ENCODE results near the gene FBXL13. TPM values are rescaled to one million over a fixed set of nuclear protein-coding genes. Genes with fewer than 3 reads are reported as not detected.

FBXL13 gene
- polyA plus RNA-seq, 1 experiment = 0.95 TPM

DNA sequence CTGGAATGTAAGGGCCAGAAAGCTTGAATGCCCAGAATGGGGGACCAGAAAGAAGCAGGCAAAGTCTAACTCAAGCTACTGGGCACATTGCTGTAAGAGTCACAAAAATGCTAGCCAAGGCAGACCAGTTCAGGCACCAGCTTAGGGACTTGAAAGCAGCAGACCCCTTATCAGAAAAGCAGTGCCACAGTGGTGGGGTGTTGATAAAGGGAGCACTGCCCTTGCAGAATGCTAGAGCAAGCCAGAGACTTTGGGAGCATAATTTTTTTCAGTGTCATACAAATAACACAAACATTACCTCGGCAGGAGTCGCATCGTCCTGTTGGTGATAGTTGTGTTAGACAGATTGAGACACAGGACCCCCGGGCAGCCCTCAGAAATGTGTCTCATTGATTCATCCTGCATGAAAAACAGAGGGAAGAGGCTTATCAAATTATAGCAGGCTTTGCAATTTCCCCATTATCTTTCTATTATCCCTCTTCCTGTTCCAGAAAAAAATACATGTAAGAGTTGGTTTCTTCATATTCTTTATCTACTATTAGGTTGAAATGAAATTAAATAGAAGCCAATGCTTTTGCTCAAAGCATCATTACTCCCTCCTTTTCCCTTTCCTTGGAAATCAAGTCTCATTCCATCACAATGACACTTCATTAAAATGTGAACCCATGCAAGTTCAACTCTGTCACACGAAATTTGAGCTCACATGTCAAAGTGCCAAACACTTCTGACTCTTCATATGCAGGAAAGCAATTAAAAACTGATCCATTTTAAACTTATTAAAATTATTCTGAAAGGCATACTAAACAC, 148.4 kb downstream of the FBXL13 start:
- no peaks in the 10 kb centered on the region for H3K9me3 ChIP-seq (ENCODE audit: control insufficient read depth, insufficient read depth, low read length)
- ChIA-PET POLR2A (interaction anchor here (1.3 to 2.3 kb wide), 2 partner anchors 9 to 35 kb away, joined by 4 to 6 read pairs; no protein-coding TSS in a partner anchor), CTCF (interaction anchor here (0.6 to 3.2 kb wide), 3 partner anchors 10 to 136 kb away, joined by 8 to 19 read pairs (median 9); no protein-coding TSS in a partner anchor)
- no peaks in the 10 kb centered on the region for H3K27me3 ChIP-seq (ENCODE audit: control insufficient read depth, insufficient read depth, low read length)
- no peak for DNase-seq (ENCODE audit: low read depth, low spot score)
- no peak overlapping the region for H3K4me3 ChIP-seq (ENCODE audit: low read depth, low read length)
- H3K27ac ChIP-seq (ENCODE audit: low read depth, low read length) = peak overlapping the region; percentile 59
- TF ChIP-seq CTCF (IDR thresholded peaks at IDR 0.05; ENCODE audit: low read depth, low read length) = no peak

GRCh38 chr7:102918845-102919244, 155.8 kb downstream of the FBXL13 start:
- Histone ChIP-seq H3K4me3 (ENCODE audit: low read depth, low read length) (no peak overlapping the region), H3K27ac (ENCODE audit: low read depth, low read length) (no peak overlapping the region), H3K27me3 (ENCODE audit: control insufficient read depth, insufficient read depth, low read length) (no peaks in the 10 kb centered on the region), H3K9me3 (ENCODE audit: control insufficient read depth, insufficient read depth, low read length) (peaks cover 3% of the 10 kb centered on the region; the same call in 1 of the 2 replicates)
- ChIA-PET CTCF (interaction anchor here (0.6 to 0.9 kb wide), 2 partner anchors 9 to 143 kb away, joined by 3 read pairs; no protein-coding TSS in a partner anchor), POLR2A (interaction anchor here (0.6 kb wide), 1 partner anchor 29 kb away, joined by 4 read pairs; no protein-coding TSS in a partner anchor)
- TF ChIP-seq CTCF (IDR thresholded peaks at IDR 0.05; ENCODE audit: low read depth, low read length) = no peak
- DNase-seq (ENCODE audit: low read depth, low spot score) = no peak

DNA sequence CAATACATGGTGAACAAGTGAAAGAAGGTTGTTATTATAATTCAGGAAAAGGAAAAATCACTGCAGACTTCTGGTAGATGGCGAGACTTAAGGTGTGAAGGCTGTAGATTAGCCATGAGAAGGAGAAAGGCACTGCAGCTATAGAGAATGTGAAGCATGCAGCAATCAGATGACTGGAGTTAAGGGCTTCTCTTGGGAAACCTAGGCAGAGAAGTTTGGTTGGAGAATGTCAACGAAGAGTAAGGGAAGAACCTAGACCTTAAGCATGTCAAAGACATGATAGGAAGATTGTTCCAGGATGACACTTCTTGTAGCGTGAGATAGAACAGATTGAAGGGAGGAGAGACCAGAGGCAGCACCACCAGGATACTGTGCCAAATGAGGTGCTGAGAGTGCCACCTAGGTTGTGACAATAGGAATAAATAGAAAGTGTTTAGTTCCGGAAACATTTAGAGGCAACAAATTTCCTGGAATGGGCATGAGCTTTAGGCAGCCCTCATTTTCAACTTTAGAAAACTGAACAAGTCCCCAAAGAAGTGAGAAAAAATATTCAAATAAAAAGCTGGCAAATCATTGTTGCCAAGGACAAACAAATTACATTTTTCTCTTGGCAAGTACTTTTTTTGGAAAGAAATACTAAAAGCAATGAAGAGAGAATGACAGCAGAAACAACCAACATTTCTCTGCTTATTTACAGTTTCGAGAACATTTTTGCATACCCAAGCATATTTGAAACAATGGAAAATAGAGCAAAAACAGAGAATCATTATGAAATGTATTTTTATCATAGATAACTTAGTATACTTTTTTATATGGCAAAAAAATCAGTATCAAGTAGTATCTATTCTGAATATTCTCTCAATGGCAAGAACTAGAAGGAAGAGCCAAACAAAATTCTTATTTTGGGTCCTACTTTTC, 156.9 kb downstream of the FBXL13 start:
- ChIA-PET CTCF (interaction anchor here (0.5 to 3.9 kb wide), 3 partner anchors 8 to 157 kb away, joined by 3 to 19 read pairs (median 3); partner anchors contain the start of gene FBXL13), POLR2A (interaction anchor here (1.2 kb wide), 1 partner anchor 9 kb away, joined by 6 read pairs; no protein-coding TSS in a partner anchor)

DNA sequence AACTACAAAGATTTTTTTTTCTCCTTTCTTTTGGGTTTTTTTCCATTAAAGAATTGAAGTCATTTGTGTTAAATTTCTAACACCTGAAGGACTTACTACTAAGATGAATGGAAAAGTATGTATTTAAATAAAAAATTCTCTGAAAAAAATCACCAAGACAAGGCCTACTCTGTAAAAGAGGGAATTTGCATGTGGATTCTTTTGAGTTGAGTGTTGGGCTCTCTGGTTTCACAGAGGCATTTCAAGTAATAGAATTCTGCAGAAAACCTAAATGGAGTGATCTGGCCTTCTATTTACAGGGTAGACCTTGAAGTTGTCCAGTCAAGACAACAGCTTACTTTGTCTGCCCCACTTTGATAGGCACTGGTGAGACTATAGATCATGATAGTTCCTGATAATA, 157.7 kb downstream of the FBXL13 start:
- Histone ChIP-seq H3K4me3 (ENCODE audit: low read depth, low read length) (peak overlapping the region; percentile 40), H3K27me3 (ENCODE audit: control insufficient read depth, insufficient read depth, low read length) (no peaks in the 10 kb centered on the region), H3K9me3 (ENCODE audit: control insufficient read depth, insufficient read depth, low read length) (peaks cover 3% of the 10 kb centered on the region; the same call in 1 of the 2 replicates), H3K27ac (ENCODE audit: low read depth, low read length) (no peak overlapping the region)
- DNase-seq (ENCODE audit: low read depth, low spot score) = no peak
- no peak for TF ChIP-seq CTCF (IDR thresholded peaks at IDR 0.05; ENCODE audit: low read depth, low read length)
- ChIA-PET CTCF (interaction anchor here (1.0 to 3.9 kb wide), 4 partner anchors 9 to 146 kb away, joined by 4 to 22 read pairs (median 12); no protein-coding TSS in a partner anchor), POLR2A (interaction anchor here (0.7 to 1.2 kb wide), 5 partner anchors 10 to 76 kb away, joined by 3 to 6 read pairs (median 4); no protein-coding TSS in a partner anchor)

More for the DNA sequence above, 156.9 kb downstream of the FBXL13 start:
- no peaks in the 10 kb centered on the region for H3K27me3 ChIP-seq (ENCODE audit: control insufficient read depth, insufficient read depth, low read length)
- peaks cover 3% of the 10 kb centered on the region; the same call in 1 of the 2 replicates for H3K9me3 ChIP-seq (ENCODE audit: control insufficient read depth, insufficient read depth, low read length)
- H3K4me3 ChIP-seq (ENCODE audit: low read depth, low read length) = peak overlapping the region; percentile 40
- H3K27ac ChIP-seq (ENCODE audit: low read depth, low read length) = no peak overlapping the region
- DNase-seq (ENCODE audit: low read depth, low spot score) = no peak
- TF ChIP-seq CTCF (IDR thresholded peaks at IDR 0.05; ENCODE audit: low read depth, low read length) = no peak

Measured in AG04450 (cell line).